Liver (tissue), 9 donors: ENCODE data around the gene LRRC32. TPM values are rescaled to one million over a fixed set of nuclear protein-coding genes. Genes with fewer than 3 reads are reported as not detected.

Experiments used
- DNase-seq: peaks from one replicate; pipeline ENCODE4 v3.0.0-alpha.2; 2017; ENCODE audit warnings: low spot score
- H3K27ac ChIP-seq, 2 donors: one replicate each; pipeline ENCODE4 v1.7.0; 2013; ENCODE audit warnings: inconsistent platforms in 2 of 2, low read length in 2 of 2, control low read depth in 1 of 2, low read depth in 1 of 2, mild to moderate bottlenecking in 1 of 2
- H3K27me3 ChIP-seq, 4 donors: one replicate each; pipeline versions ENCODE4 v1.6.1 to v1.7.0; 2013; ENCODE audit warnings: low read length in 3 of 4, inconsistent platforms in 1 of 4, mild to moderate bottlenecking in 1 of 4, moderate library complexity in 1 of 4; ENCODE audit not compliant: control insufficient read depth in 4 of 4, insufficient read depth in 4 of 4
- H3K36me3 ChIP-seq, 4 donors: one replicate each; pipeline versions ENCODE4 v1.6.1 to v1.7.0; 2013; ENCODE audit warnings: low read length in 3 of 4, mild to moderate bottlenecking in 3 of 4, low read depth in 1 of 4, moderate library complexity in 1 of 4; ENCODE audit not compliant: control insufficient read depth in 4 of 4, insufficient read depth in 3 of 4
- H3K4me1 ChIP-seq, 4 donors: one replicate each; pipeline versions ENCODE4 v1.6.1 to v1.7.0; 2013; ENCODE audit warnings: low read length in 3 of 4, mild to moderate bottlenecking in 3 of 4, moderate library complexity in 1 of 4; ENCODE audit not compliant: control insufficient read depth in 4 of 4, insufficient read depth in 4 of 4
- H3K4me3 ChIP-seq, 3 donors: one replicate each; pipeline versions ENCODE4 v1.6.1 to v1.7.0; 2013; ENCODE audit warnings: low read length in 3 of 3, control low read depth in 1 of 3, low read depth in 1 of 3, mild to moderate bottlenecking in 1 of 3
- H3K9ac ChIP-seq, 2 donors: one replicate each; pipeline ENCODE4 v1.7.0; 2013; ENCODE audit warnings: low read length in 2 of 2, mild to moderate bottlenecking in 2 of 2, moderate library complexity in 2 of 2, control low read depth in 1 of 2, low read depth in 1 of 2
- H3K9me3 ChIP-seq, 4 donors: one replicate each; pipeline versions ENCODE4 v1.6.1 to v1.7.0; 2013; ENCODE audit warnings: low read length in 3 of 4; ENCODE audit not compliant: control insufficient read depth in 4 of 4
- EGR1 ChIP-seq, 2 donors: IDR thresholded peaks; 2 replicates each; pipeline ENCODE4 v1.6.1; 2016 to 2018; ENCODE audit warnings: antibody characterized with exemption in 2 of 2, low read depth in 2 of 2
- FOXA1 ChIP-seq: IDR thresholded peaks from 2 replicates; pipeline ENCODE4 v1.6.1; 2016; ENCODE audit warnings: antibody characterized with exemption
- FOXA2 ChIP-seq: IDR thresholded peaks from 2 replicates; pipeline ENCODE4 v1.6.1; 2016; ENCODE audit warnings: antibody characterized with exemption
- GABPA ChIP-seq, 2 donors: IDR thresholded peaks in 1 of 2; conservative IDR thresholded peaks in 1 of 2; 2 replicates each; pipeline ENCODE4 v1.6.1; 2016; ENCODE audit warnings: antibody characterized with exemption in 2 of 2, mild to moderate bottlenecking in 1 of 2, moderate library complexity in 1 of 2
- HNF4A ChIP-seq, 2 donors: conservative IDR thresholded peaks; 2 replicates each; pipeline ENCODE4 v1.6.1; 2016; ENCODE audit warnings: antibody characterized with exemption in 2 of 2, mild to moderate bottlenecking in 2 of 2
- JUND ChIP-seq, 2 donors: IDR thresholded peaks; 2 replicates each; pipeline ENCODE4 v1.6.1; 2016; ENCODE audit warnings: antibody characterized with exemption in 2 of 2
- RAD21 ChIP-seq, 2 donors: IDR thresholded peaks; 2 replicates each; pipeline ENCODE4 v1.6.1; 2016; ENCODE audit warnings: antibody characterized with exemption in 2 of 2, mild to moderate bottlenecking in 2 of 2
- RXRA ChIP-seq, 2 donors: IDR thresholded peaks; 2 replicates each; pipeline ENCODE4 v1.6.1; 2017 to 2018; ENCODE audit warnings: antibody characterized with exemption in 2 of 2, mild to moderate bottlenecking in 1 of 2
- SP1 ChIP-seq: IDR thresholded peaks from 2 replicates; pipeline ENCODE4 v1.6.1; 2018; ENCODE audit warnings: antibody characterized with exemption, mild to moderate bottlenecking
- TAF1 ChIP-seq: conservative IDR thresholded peaks from 2 replicates; pipeline ENCODE4 v1.6.1; 2016; ENCODE audit warnings: antibody characterized with exemption, mild to moderate bottlenecking
- YY1 ChIP-seq: IDR thresholded peaks from 2 replicates; pipeline ENCODE4 v1.6.1; 2016; ENCODE audit warnings: antibody characterized with exemption, mild to moderate bottlenecking
- ZBTB33 ChIP-seq: IDR thresholded peaks from 2 replicates; pipeline ENCODE4 v1.6.1; 2016; ENCODE audit warnings: antibody characterized with exemption
- WGBS: extraction: QIAGEN DNeasy Blood & Tissue Kit; methylation state at CpG from one replicate; pipeline ENCODE4 v1.1.7; 2013; 5-methylcytosine and 5-hydroxymethylcytosine counted together
- polyA plus RNA-seq, 2 donors: library from polyadenylated mRNA; stranded (reverse) in 1 of 2; unstranded in 1 of 2; fragments of 200-250 nt in 1 of 2; fragments of >200 nt in 1 of 2; fragmentation: Nextera tagmentation in 1 of 2; extraction: Ambion mirVana in 1 of 2; gene quantifications; one replicate each; pipeline versions ENCODE4 v1.2.1 to v1.2.3, GENCODE V29; 2013 to 2015
- total RNA-seq, 2 donors: library from RNA; depleted of rRNA; stranded (reverse); fragments of >200 nt; gene quantifications; one replicate each; pipeline ENCODE4 v1.2.3, GENCODE V29; 2014
- TF ChIP-seq, protein P1 (sequence below): IDR thresholded peaks from 2 replicates; pipeline ENCODE4 v1.6.1; 2016; ENCODE audit warnings: antibody characterized with exemption
- donor health status: healthy.
- donor health status: healthy.
- donor health status: healthy.
- donor health status: healthy.
- donor health status: healthy.

The LRRC32 gene
- total and polyA plus RNA-seq, 4 donors: 5.4 to 15.4 (median 9.3) TPM

DNA sequence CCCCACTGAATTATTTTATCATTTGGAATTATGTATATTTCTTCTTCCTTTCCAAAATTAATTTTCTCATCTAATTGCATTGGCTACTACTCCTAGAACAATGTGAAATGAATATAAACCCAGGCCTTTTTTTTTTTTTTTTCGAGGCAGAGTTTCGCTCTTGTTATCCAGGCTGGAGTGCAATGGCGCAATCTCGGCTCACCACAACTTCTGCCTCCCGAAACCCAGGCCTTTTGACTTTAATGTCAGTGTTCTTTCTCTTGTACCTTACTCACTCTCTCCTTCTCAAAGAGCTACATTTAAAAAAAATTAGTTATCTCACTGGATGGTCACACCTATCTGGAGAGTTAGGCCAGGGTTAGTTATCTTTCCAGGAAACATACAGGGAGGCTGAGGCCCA, 35.3 kb upstream of the LRRC32 start:
- Histone ChIP-seq H3K27ac (no peak overlapping the region), H3K4me3 (no peak overlapping the region), H3K27me3 (no peaks in the 10 kb centered on the region), H3K9ac (no peak overlapping the region), H3K36me3 (no peaks in the 10 kb centered on the region), H3K9me3 (peaks cover 0 to 4% (median 1%) of the 10 kb centered on the region in 4 donors), H3K4me1 (no peaks in the 10 kb centered on the region)
- TF ChIP-seq TAF1 (no peak), HNF4A (conservative IDR thresholded peaks at IDR 0.05) (no peak), GABPA (IDR thresholded peaks at IDR 0.05 in 1 of 2, conservative IDR thresholded peaks at IDR 0.05 in 1 of 2) (no peak), SP1 (no peak)
- TF ChIP-seq, protein P1, sequence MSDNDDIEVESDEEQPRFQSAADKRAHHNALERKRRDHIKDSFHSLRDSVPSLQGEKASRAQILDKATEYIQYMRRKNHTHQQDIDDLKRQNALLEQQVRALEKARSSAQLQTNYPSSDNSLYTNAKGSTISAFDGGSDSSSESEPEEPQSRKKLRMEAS: no peak
- no peak for DNase-seq
- 91% methylated on average over 5 of the region's 5 CpGs for WGBS

- no peak for DNase-seq
- no peak overlapping the region for H3K4me3 ChIP-seq
- H3K27me3 ChIP-seq: no peaks in the 10 kb centered on the region
- TF ChIP-seq TAF1 (no peak), YY1 (no peak), EGR1 (IDR thresholded peaks at IDR 0.05; ENCODE audit: low read depth in 2 of 2) (no peak), JUND (IDR thresholded peaks at IDR 0.05) (no peak)
- no peak overlapping the region for H3K9ac ChIP-seq
- H3K4me1 ChIP-seq: no peaks in the 10 kb centered on the region
- no peak overlapping the region for H3K27ac ChIP-seq
- peaks cover 0 to 4% (median 1%) of the 10 kb centered on the region in 4 donors for H3K9me3 ChIP-seq
- WGBS: 71% methylated on average over 5 of the region's 5 CpGs
- no peaks in the 10 kb centered on the region for H3K36me3 ChIP-seq
Observed at GRCh38 chr11:76704171-76704948, 33.8 kb upstream of the LRRC32 start.

- Histone ChIP-seq H3K9ac (no peak overlapping the region), H3K36me3 (no peaks in the 10 kb centered on the region), H3K27ac (no peak overlapping the region), H3K27me3 (no peaks in the 10 kb centered on the region), H3K4me3 (no peak overlapping the region), H3K9me3 (peaks cover 0 to 4% (median 1%) of the 10 kb centered on the region in 4 donors), H3K4me1 (no peaks in the 10 kb centered on the region)
- WGBS: 92% methylated on average over 1 of the region's 1 CpG
- TF ChIP-seq FOXA2: no peak
- no peak for DNase-seq
Observed at GRCh38 chr11:76703707-76704106, 33.2 kb upstream of the LRRC32 start.

DNA sequence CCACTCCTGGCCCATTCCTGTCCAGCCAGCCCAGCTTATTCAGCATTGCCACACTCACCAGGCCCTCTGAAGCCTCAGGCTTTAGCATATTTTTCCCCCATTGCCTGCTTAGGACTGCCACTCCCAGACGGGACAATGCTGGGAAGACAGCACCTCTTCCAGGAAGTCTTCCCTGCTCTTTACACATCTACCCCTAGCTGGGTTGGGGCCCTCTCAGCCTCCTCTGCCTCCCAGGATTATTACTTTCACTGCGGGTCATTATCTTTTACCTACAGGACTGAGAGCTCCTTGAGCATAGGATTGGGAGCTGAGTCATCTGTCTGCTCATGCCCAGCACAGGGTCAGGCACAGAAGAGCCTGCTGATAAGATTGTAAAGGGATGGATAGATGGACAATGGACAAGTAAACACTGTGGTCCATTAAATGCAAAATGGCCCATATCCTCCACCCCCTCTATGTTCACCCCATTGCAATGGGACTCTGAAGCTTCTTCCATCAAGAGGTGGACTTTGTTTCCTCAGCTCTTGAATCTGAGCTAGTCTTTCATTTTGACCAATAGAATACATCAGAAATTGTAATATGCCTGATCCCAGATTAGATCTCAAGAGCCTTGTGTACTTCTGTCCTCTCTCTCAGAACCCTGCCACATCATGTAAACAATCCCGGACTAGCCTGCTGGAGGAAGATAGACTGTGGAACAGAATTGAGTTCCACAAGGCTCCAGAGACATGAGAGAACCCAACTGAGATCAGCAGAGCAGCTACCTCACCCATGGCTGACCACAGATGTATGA, 32.0 kb upstream of the LRRC32 start:
- no peak for TF ChIP-seq FOXA1
- TF ChIP-seq ZBTB33: no peak
- no peak for TF ChIP-seq JUND (IDR thresholded peaks at IDR 0.05)
- no peak for TF ChIP-seq HNF4A (conservative IDR thresholded peaks at IDR 0.05)
- no peak for TF ChIP-seq RXRA (IDR thresholded peaks at IDR 0.05)
- no peak for TF ChIP-seq RAD21 (IDR thresholded peaks at IDR 0.05)
- no peak overlapping the region for H3K4me3 ChIP-seq
- H3K36me3 ChIP-seq: no peaks in the 10 kb centered on the region
- WGBS: 81% methylated on average over 3 of the region's 3 CpGs
- no peak overlapping the region for H3K27ac ChIP-seq
- H3K9ac ChIP-seq: no peak overlapping the region
- peaks cover 0 to 4% (median 1%) of the 10 kb centered on the region in 4 donors for H3K9me3 ChIP-seq
- no peaks in the 10 kb centered on the region for H3K4me1 ChIP-seq
- H3K27me3 ChIP-seq: no peaks in the 10 kb centered on the region
- DNase-seq: peak; percentile 57
